Endothelial cell of umbilical vein (primary cell): ENCODE data around the gene CFAP61. TPM values are rescaled to one million over a fixed set of nuclear protein-coding genes. Genes with fewer than 3 reads are reported as not detected.

Experiments used
- BruUV-seq: library from RNA; stranded (reverse); fragments of 400-500 nt; replicated peaks from 2 replicates; lab custom pipeline; 2021; lab: Mats Ljungman, UMichigan
- CTCF ChIA-PET: fragments of 300-600, 350-600 bp; sonication (Branson Sonifier 250); formaldehyde crosslinking; loops from one replicate; lab custom pipeline; 2021; ENCODE audit warnings: antibody characterized with exemption, inconsistent platforms; lab: Charles Lee
- POLR2A ChIA-PET: fragments of 300-600, 350-600 bp; sonication (Branson Sonifier 250); formaldehyde crosslinking; loops from one replicate; lab custom pipeline; 2021; ENCODE audit warnings: antibody characterized with exemption, inconsistent platforms; lab: Charles Lee
- DNase-seq: peaks from one replicate; pipeline ENCODE4 v3.0.0-alpha.2; 2011; ENCODE audit warnings: low read depth, low spot score
- FAIRE-seq: peaks from 2 replicates; lab custom pipeline; 2011; peaks lifted over from hg19 to GRCh38; lab: Jason Lieb, UNC
- H2AFZ ChIP-seq: 2 replicates; pipeline ENCODE4 v1.6.0; 2012; ENCODE audit warnings: low read depth, low read length, control low read depth, inconsistent platforms
- H3K27ac ChIP-seq: 2 replicates; pipeline ENCODE4 v1.5.1; 2011; ENCODE audit warnings: low read depth, mild to moderate bottlenecking, control low read depth, low read length, moderate library complexity; ENCODE audit not compliant: insufficient read depth
- H3K27me3 ChIP-seq, 2 experiments: 2 replicates each; pipeline versions ENCODE4 v1.6.0 to v1.6.1; 2011; ENCODE audit warnings: low read length in 2 of 2, mixed read lengths in 1 of 2; ENCODE audit not compliant: control insufficient read depth in 2 of 2, insufficient read depth in 2 of 2
- H3K36me3 ChIP-seq, 2 experiments: 2 replicates in 1 of 2; 3 replicates in 1 of 2; pipeline ENCODE4 v1.5.1; 2011; ENCODE audit warnings: low read length in 2 of 2, mild to moderate bottlenecking in 1 of 2, moderate library complexity in 1 of 2; ENCODE audit not compliant: control insufficient read depth in 2 of 2, insufficient read depth in 2 of 2; ENCODE audit errors: extremely low read depth in 1 of 2
- H3K4me1 ChIP-seq: 3 replicates; pipeline ENCODE4 v1.5.1; 2011; ENCODE audit warnings: mild to moderate bottlenecking, low read length; ENCODE audit not compliant: control insufficient read depth, insufficient read depth; ENCODE audit errors: extremely low read depth
- H3K4me2 ChIP-seq: 2 replicates; pipeline ENCODE4 v1.6.1; 2011; ENCODE audit warnings: low read length, control low read depth, mixed read lengths; ENCODE audit not compliant: insufficient read depth
- H3K4me3 ChIP-seq, 3 experiments: fragments of 200-600 bp in 1 of 3; sonication (generic), shearing (Covaris generic) in 1 of 3; replicated peaks in 1 of 3; 2 replicates each; pipeline ENCODE4 v1.5.1; 2011 to 2016; ENCODE audit warnings: control low read depth in 3 of 3, low read length in 3 of 3, mild to moderate bottlenecking in 2 of 3, inconsistent platforms in 1 of 3, low read depth in 1 of 3, moderate library complexity in 1 of 3; ENCODE audit not compliant: insufficient read depth in 1 of 3
- H3K79me2 ChIP-seq: 2 replicates; pipeline ENCODE4 v1.6.0; 2012; ENCODE audit warnings: low read length, inconsistent platforms; ENCODE audit not compliant: control insufficient read depth, insufficient read depth
- H3K9ac ChIP-seq: replicated peaks from 2 replicates; pipeline ENCODE3; 2011; ENCODE audit warnings: low read length, control low read depth; ENCODE audit not compliant: insufficient read depth; ENCODE audit errors: extremely low read depth
- H3K9me1 ChIP-seq: replicated peaks from 3 replicates; pipeline ENCODE4 v1.6.0; 2011; ENCODE audit warnings: mild to moderate bottlenecking, low read length; ENCODE audit not compliant: control insufficient read depth, insufficient read depth; ENCODE audit errors: extremely low read depth
- H3K9me3 ChIP-seq: replicated peaks from 2 replicates; pipeline ENCODE4 v1.5.1; 2012; ENCODE audit warnings: low read length, inconsistent platforms; ENCODE audit not compliant: control insufficient read depth, insufficient read depth
- H4K20me1 ChIP-seq: replicated peaks from 2 replicates; pipeline ENCODE3; 2011; ENCODE audit warnings: mild to moderate bottlenecking, low read length; ENCODE audit not compliant: control insufficient read depth, insufficient read depth; ENCODE audit errors: extremely low read depth
- CTCF ChIP-seq, 2 donors: IDR thresholded peaks; 1 replicate in 1 of 2; 2 replicates in 1 of 2; pipeline ENCODE4 v1.5.1; 2011; ENCODE audit warnings: low read length in 2 of 2, mild to moderate bottlenecking in 2 of 2, moderate library complexity in 2 of 2, control low read depth in 1 of 2, inconsistent platforms in 1 of 2, low read depth in 1 of 2; ENCODE audit not compliant: insufficient read depth in 1 of 2; ENCODE audit errors: extremely low read depth in 1 of 2
- EZH2 ChIP-seq: IDR thresholded peaks from 2 replicates; pipeline ENCODE4 v1.6.1; 2012; ENCODE audit warnings: borderline replicate concordance, low read depth, mild to moderate bottlenecking, moderate library complexity, low read length, inconsistent platforms; ENCODE audit not compliant: severe bottlenecking
- FOS ChIP-seq: IDR thresholded peaks from 2 replicates; pipeline ENCODE4 v1.6.1; 2011; ENCODE audit warnings: mild to moderate bottlenecking, low read length, moderate library complexity, borderline replicate concordance; ENCODE audit not compliant: insufficient read depth
- GATA2 ChIP-seq: IDR thresholded peaks from 2 replicates; pipeline ENCODE4 v1.7.0; 2011; ENCODE audit warnings: low read depth, mild to moderate bottlenecking, moderate library complexity, mixed read lengths, low read length; ENCODE audit not compliant: insufficient read length, insufficient read depth
- JUN ChIP-seq: IDR thresholded peaks from 2 replicates; pipeline ENCODE4 v1.6.1; 2011; ENCODE audit warnings: borderline replicate concordance, low read depth; ENCODE audit not compliant: insufficient read length, insufficient read depth
- MYC ChIP-seq: IDR thresholded peaks from one replicate; pipeline ENCODE4 v1.6.1; 2011; ENCODE audit warnings: mild to moderate bottlenecking, low read depth, low read length
- POLR2A ChIP-seq: IDR thresholded peaks from 2 replicates; pipeline ENCODE4 v1.6.1; 2012; ENCODE audit warnings: low read depth, mild to moderate bottlenecking, control low read depth, low read length
- POLR2AphosphoS5 ChIP-seq: IDR thresholded peaks from 2 replicates; pipeline ENCODE4 v1.6.1; 2012; ENCODE audit warnings: low read depth, mild to moderate bottlenecking, control low read depth, low read length, moderate library complexity; ENCODE audit not compliant: insufficient read depth
- dilution Hi-C: fragments of 300-500 bp; cut with MboI; formaldehyde crosslinking; loops from one replicate; pipeline ENCODE4 v1.15.0; 2019; ENCODE audit warnings: low sequenced_read_pairs; ENCODE audit not compliant: extremely low pct_ligation_motif_present
- intact Hi-C: fragments of 100-400 bp; cut with micrococcal nuclease; formaldehyde crosslinking; loops from one replicate; pipeline ENCODE4 v1.10.0; 2022
- polyA plus RNA-seq, 4 experiments: library from polyadenylated mRNA; depleted of rRNA in 3 of 4; stranded (reverse) in 3 of 4; unstranded in 1 of 4; fragments of >200 nt; gene quantifications; 2 replicates each; pipeline versions ENCODE4 v1.2.1 to v1.2.3, GENCODE V29; 2011 to 2012; ENCODE audit warnings: missing spikeins in 1 of 4
- total RNA-seq: library from RNA; stranded (reverse); gene quantifications from 2 replicates; pipeline ENCODE4 v1.2.3, GENCODE V29; 2021
- TF ChIP-seq, protein P1 (sequence below): IDR thresholded peaks from 2 replicates; pipeline ENCODE4 v1.6.1; 2011; ENCODE audit not compliant: insufficient read depth, insufficient read length

CFAP61 gene
- total and polyA plus RNA-seq, 2 donors (not counting 3 experiments of a cell fraction or from before 2014, with no cell fraction given), result not detected

DNA sequence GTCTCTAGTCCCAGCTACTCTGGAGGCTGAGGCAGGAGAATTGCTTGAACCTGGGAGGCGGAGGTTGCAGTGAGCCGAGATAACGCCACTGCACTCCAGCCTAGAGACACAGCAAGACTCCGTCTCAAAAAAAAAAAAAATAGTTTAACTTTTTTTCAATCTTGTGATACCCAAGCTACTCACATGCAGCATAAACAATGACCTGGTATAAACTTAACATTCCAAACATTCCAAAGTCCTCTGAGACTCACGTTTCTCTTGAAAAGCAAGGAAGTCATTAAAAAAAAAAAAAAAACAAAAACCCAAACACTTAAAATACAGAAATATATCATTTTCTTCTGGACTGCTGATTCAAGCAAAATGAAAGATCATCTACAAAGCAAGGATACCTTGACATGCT, 14.4 kb upstream of the CFAP61 start:
- no peaks in the 10 kb centered on the region for H3K27me3 ChIP-seq
- H3K9me3 ChIP-seq, result no peaks in the 10 kb centered on the region
- H3K27ac ChIP-seq, result peak overlapping the region; percentile 25
- intact Hi-C loops, result loop anchor here (1.0 kb wide), 2 partner anchors 14 to 21 kb away; partner anchors contain the start of genes CFAP61, CRNKL1 and NAA20
- POLR2A ChIA-PET, result interaction anchor here (0.6 to 1.6 kb wide), 2 partner anchors 14 to 1449 kb away, joined by 5 to 11 read pairs; partner anchors contain the start of genes CFAP61 and CRNKL1
- H3K4me1 ChIP-seq, result peaks cover 19% of the 10 kb centered on the region
- TF ChIP-seq POLR2A (no peak), MYC (no peak), FOS (no peak), POLR2AphosphoS5 (no peak), JUN (no peak), GATA2 (no peak), CTCF (IDR thresholded peaks at IDR 0.05; ENCODE audit: extremely low read depth in 1 of 2, insufficient read depth in 1 of 2, low read depth in 1 of 2, low read length in 2 of 2) (no peak), EZH2 (no peak)
- TF ChIP-seq, protein P1, sequence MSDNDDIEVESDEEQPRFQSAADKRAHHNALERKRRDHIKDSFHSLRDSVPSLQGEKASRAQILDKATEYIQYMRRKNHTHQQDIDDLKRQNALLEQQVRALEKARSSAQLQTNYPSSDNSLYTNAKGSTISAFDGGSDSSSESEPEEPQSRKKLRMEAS, result no peak
- no peak overlapping the region for H3K4me3 ChIP-seq
- H3K79me2 ChIP-seq, result no peaks in the 10 kb centered on the region
- H3K9ac ChIP-seq, result no peak overlapping the region
- no peaks in the 10 kb centered on the region for H3K9me1 ChIP-seq
- peak overlapping the region; percentile 20 for H3K4me2 ChIP-seq
- CTCF ChIA-PET, result interaction anchor here (1.3 to 2.2 kb wide), 3 partner anchors 15 to 345 kb away, joined by 3 to 6 read pairs (median 4); partner anchors contain the start of genes CFAP61, CRNKL1 and NAA20
- no peak overlapping the region for H2AFZ ChIP-seq
- no TSS peak for BruUV-seq
- peak; percentile 40 for FAIRE-seq
- dilution Hi-C loops, result no loop called here
- peak; percentile 82 for DNase-seq
- H4K20me1 ChIP-seq, result no peaks in the 10 kb centered on the region
- H3K36me3 ChIP-seq, result peaks cover 29 to 48% of the 10 kb centered on the region in 2 experiments
